Measurements from ENCODE around the gene MRGPRE.

The MRGPRE gene

DNA sequence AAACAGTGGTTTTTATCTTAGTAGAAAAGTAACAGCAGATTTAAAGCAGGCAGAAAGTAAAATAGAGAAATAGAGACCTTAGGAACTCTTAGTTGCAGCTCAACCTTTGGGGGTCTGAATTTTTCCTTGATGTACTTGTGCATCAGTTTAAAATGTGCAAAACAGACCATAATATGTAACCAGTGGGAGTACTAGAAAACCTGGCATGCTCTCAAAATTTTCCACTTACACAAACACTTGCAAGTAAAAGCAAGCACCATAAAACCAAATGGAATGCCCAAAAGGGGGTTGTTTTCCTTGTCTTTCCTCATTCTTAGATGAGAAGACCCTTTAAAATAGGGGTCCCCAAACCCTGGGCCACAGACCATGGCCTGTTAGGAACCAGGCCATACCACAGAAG is 12.9 kb upstream of the MRGPRE start:
- TF ChIP-seq, protein P1, sequence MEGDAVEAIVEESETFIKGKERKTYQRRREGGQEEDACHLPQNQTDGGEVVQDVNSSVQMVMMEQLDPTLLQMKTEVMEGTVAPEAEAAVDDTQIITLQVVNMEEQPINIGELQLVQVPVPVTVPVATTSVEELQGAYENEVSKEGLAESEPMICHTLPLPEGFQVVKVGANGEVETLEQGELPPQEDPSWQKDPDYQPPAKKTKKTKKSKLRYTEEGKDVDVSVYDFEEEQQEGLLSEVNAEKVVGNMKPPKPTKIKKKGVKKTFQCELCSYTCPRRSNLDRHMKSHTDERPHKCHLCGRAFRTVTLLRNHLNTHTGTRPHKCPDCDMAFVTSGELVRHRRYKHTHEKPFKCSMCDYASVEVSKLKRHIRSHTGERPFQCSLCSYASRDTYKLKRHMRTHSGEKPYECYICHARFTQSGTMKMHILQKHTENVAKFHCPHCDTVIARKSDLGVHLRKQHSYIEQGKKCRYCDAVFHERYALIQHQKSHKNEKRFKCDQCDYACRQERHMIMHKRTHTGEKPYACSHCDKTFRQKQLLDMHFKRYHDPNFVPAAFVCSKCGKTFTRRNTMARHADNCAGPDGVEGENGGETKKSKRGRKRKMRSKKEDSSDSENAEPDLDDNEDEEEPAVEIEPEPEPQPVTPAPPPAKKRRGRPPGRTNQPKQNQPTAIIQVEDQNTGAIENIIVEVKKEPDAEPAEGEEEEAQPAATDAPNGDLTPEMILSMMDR (IDR thresholded peaks at IDR 0.05), result no peak
- Histone ChIP-seq H3K36me3 (ENCODE audit: control insufficient read depth, insufficient read depth, low read length) (no peaks in the 10 kb centered on the region), H3K9me3 (ENCODE audit: control insufficient read depth, low read length) (no peaks in the 10 kb centered on the region), H3K9ac (no peak overlapping the region), H3K79me2 (no peaks in the 10 kb centered on the region), H3K27ac (no peak overlapping the region), H2AFZ (no peak overlapping the region), H3K4me1 (no peaks in the 10 kb centered on the region), H3K4me3 (ENCODE audit: low read depth, low read length) (no peak overlapping the region), H3K27me3 (ENCODE audit: control insufficient read depth, insufficient read depth, low read length) (no peaks in the 10 kb centered on the region), H3K4me2 (ENCODE audit: low read length) (no peak overlapping the region)

DNA sequence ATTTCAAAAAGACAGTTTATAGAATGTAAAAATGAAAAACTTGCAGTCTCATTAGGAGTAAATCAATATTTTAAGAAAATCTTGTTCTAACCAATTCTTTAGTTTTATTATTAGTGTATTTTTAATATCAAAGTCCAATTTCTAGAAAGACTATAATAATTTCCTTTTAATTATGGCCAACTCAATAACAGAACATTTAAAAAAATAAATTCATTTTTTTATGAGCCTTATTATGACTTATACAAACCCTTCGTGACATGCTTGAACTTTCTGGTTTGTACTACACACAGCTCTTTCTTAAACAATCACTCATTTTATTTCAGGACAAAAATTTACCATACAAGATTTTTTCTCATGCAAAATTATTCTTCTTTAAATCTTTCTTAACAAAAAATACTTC is 11.7 kb upstream of the MRGPRE start:
- no peaks in the 10 kb centered on the region for H3K27me3 ChIP-seq (ENCODE audit: control insufficient read depth, insufficient read depth, low read length)
- no peak overlapping the region for H3K9ac ChIP-seq
- H3K4me1 ChIP-seq, result no peaks in the 10 kb centered on the region
- no peak overlapping the region for H3K27ac ChIP-seq
- H3K36me3 ChIP-seq (ENCODE audit: control insufficient read depth, insufficient read depth, low read length), result no peaks in the 10 kb centered on the region
- no peaks in the 10 kb centered on the region for H3K9me3 ChIP-seq (ENCODE audit: control insufficient read depth, low read length)
- no peak overlapping the region for H3K4me2 ChIP-seq (ENCODE audit: low read length)
- TF ChIP-seq, protein P1 (IDR thresholded peaks at IDR 0.05), result no peak
- no peak overlapping the region for H2AFZ ChIP-seq
- no peak overlapping the region for H3K4me3 ChIP-seq (ENCODE audit: low read depth, low read length)
- H3K79me2 ChIP-seq, result no peaks in the 10 kb centered on the region

DNA sequence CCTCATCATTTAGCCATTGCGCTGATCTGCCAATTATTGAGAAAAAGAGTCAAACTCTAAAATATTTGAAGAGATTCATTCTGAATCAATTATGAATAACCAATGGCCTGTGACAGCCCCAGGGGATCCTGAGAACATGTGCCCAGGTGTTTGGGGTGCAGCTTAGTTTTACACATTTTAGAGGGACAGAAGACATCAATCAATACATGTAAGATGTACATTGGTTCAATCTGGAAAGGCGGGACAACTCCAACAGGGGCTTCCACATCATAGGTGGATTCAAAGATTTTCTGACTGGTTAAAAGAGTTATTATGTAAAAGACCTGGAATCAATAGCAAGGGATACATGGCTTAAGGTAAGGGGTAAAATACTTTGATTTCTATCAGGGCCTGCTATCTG is 4.9 kb upstream of the MRGPRE start:
- no peaks in the 10 kb centered on the region for H3K9me3 ChIP-seq (ENCODE audit: control insufficient read depth, low read length)
- H2AFZ ChIP-seq, result no peak overlapping the region
- H3K79me2 ChIP-seq, result no peaks in the 10 kb centered on the region
- no peak overlapping the region for H3K27ac ChIP-seq
- H3K4me2 ChIP-seq (ENCODE audit: low read length), result no peak overlapping the region
- no peak overlapping the region for H3K9ac ChIP-seq
- no peaks in the 10 kb centered on the region for H3K4me1 ChIP-seq
- no peak overlapping the region for H3K4me3 ChIP-seq (ENCODE audit: low read depth, low read length)
- no peaks in the 10 kb centered on the region for H3K36me3 ChIP-seq (ENCODE audit: control insufficient read depth, insufficient read depth, low read length)
- H3K27me3 ChIP-seq (ENCODE audit: control insufficient read depth, insufficient read depth, low read length), result no peaks in the 10 kb centered on the region
- TF ChIP-seq, protein P1 (IDR thresholded peaks at IDR 0.05), result no peak

DNA sequence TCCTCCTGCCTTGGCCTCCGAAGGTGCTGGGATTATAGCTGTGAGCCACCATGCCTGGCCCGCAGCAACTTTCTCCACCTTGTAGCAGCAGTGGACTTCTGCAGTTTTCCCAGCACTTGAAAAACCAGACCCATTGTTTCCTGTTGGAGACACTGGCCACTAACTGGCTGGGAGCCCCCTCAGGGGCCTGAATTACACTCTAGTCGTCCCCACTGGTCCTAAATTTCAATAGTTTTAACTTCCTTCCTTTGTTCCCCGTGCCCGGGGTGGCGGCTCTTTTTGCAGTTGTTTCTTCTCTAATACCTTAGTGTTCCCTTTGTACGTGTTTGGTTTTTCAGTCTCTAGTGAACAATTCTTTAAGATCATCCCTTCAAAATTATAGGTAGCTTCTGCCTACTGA is 2.6 kb upstream of the MRGPRE start:
- no peak overlapping the region for H3K4me3 ChIP-seq (ENCODE audit: low read depth, low read length)
- no peaks in the 10 kb centered on the region for H3K27me3 ChIP-seq (ENCODE audit: control insufficient read depth, insufficient read depth, low read length)
- no peaks in the 10 kb centered on the region for H3K4me1 ChIP-seq
- no peak overlapping the region for H3K27ac ChIP-seq
- no peaks in the 10 kb centered on the region for H3K36me3 ChIP-seq (ENCODE audit: control insufficient read depth, insufficient read depth, low read length)
- TF ChIP-seq, protein P1 (IDR thresholded peaks at IDR 0.05), result no peak
- H3K9ac ChIP-seq, result no peak overlapping the region
- H2AFZ ChIP-seq, result no peak overlapping the region
- no peaks in the 10 kb centered on the region for H3K9me3 ChIP-seq (ENCODE audit: control insufficient read depth, low read length)
- no peak overlapping the region for H3K4me2 ChIP-seq (ENCODE audit: low read length)
- H3K79me2 ChIP-seq, result no peaks in the 10 kb centered on the region

DNA sequence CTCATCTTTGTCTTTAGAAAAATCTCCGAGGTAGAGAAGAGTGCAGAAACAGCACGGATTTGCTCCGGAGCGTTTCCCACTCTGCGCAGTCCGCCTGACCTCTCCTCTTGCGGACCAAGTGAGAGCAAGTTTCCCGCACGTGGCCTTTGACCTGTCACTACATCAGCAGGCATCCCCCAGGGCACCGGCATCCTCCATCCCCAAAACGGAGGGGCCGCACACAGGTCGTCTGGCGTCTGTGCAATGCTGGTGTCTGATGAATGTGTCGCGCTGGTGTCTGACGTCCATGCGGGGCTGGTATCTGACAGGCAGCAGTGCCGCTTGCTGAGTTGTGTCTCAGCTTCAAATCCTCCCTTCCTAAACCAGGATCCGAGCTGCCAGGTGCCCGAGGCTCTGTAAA is 739 bp upstream of the MRGPRE start:
- H2AFZ ChIP-seq, result no peak overlapping the region

More for the DNA sequence above, 739 bp upstream of the MRGPRE start:
- H3K4me3 ChIP-seq (ENCODE audit: low read depth, low read length), result no peak overlapping the region
- no peaks in the 10 kb centered on the region for H3K4me1 ChIP-seq
- H3K9ac ChIP-seq, result no peak overlapping the region
- H3K79me2 ChIP-seq, result no peaks in the 10 kb centered on the region
- no peaks in the 10 kb centered on the region for H3K36me3 ChIP-seq (ENCODE audit: control insufficient read depth, insufficient read depth, low read length)
- H3K4me2 ChIP-seq (ENCODE audit: low read length), result no peak overlapping the region
- no peaks in the 10 kb centered on the region for H3K27me3 ChIP-seq (ENCODE audit: control insufficient read depth, insufficient read depth, low read length)
- no peak overlapping the region for H3K27ac ChIP-seq
- no peaks in the 10 kb centered on the region for H3K9me3 ChIP-seq (ENCODE audit: control insufficient read depth, low read length)
- TF ChIP-seq, protein P1 (IDR thresholded peaks at IDR 0.05), result no peak

All from parathyroid adenoma (tissue), 2 donors.